ENCODE data around the gene XRCC2.

- TF ChIP-seq POLR2AphosphoS5 (IDR thresholded peaks at IDR 0.05) (no peak), CTCF (IDR thresholded peaks at IDR 0.05 in 8 of 11, conservative IDR thresholded peaks at IDR 0.05 in 3 of 11) (no peak)
These were observed 11.3 kb downstream of the XRCC2 start for GRCh38 chr7:152664636-152665035.
